ENCODE data around the gene C2orf42. TPM values are rescaled to one million over a fixed set of nuclear protein-coding genes. Genes with fewer than 3 reads are reported as not detected.

Gene C2orf42
- total RNA-seq, 1 experiment from 2014 or later = 17.1 TPM

DNA sequence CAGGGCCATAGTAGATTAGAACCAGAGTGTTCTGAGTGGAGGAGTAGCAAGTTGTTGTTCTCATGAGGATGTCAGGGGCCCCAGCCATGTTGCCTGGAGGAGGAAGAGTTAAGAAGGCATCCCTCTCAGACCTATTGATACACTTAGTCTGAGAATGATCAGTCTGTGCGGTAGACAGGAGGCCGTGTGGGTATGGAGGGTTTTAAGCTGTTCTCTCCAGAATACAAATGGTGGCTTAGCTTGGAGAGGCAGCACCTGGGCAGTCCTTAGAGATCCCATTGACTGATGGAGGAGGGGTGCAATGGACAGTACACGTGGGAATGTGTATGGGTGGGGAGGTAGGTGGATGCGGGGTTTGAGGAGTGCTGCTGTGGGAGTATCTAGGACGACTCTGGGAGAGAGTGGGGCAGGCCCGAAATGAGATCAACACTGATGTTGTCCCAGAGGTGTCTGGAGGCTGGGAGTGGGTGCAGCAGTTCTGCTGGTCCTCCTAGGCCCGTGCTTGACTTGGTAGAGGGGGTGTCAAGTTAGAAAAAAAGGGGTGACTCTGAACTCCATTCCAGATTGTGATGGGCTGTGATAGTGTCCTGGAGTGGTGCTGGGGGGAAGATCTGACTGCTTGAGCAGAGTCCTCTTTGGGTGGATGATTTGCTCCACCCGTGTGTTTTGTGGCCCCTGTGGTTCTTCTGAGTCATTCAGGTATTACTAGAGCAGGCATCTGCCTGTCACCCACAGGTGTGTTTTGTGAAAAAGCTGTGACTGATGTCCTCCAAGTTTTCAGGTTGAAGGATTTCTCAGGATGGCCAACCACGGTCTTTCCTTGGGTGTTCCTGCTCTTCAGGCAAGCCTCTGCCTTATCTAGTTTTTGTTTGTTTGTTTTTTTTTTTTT lies 44.7 kb downstream of the C2orf42 start:
- peaks cover 6% of the 10 kb centered on the region; the same call in 1 of the 2 replicates for H3K79me2 ChIP-seq (ENCODE audit: low read length)
- H3K9ac ChIP-seq (ENCODE audit: low read length) = no peak overlapping the region
- no peaks in the 10 kb centered on the region for H3K9me2 ChIP-seq (replicated peaks; ENCODE audit: low read length)
- H3K36me3 ChIP-seq (ENCODE audit: low read depth, low read length) = no peaks in the 10 kb centered on the region; the same call in 1 of the 2 replicates
- H2AFZ ChIP-seq (ENCODE audit: low read length) = no peak overlapping the region
- BruUV-seq (replicated peaks) = no TSS peak
- peaks cover 17% of the 10 kb centered on the region for H3K4me1 ChIP-seq (ENCODE audit: insufficient read depth, low read length)
- H3K27me3 ChIP-seq (ENCODE audit: low read length) = no peaks in the 10 kb centered on the region
- ChIA-PET POLR2A (ENCODE audit: unreplicated experiment) (no interaction called here), CTCF (interaction anchor here (0.7 kb wide), 1 partner anchor 576 kb away, joined by 4 read pairs; no protein-coding TSS in a partner anchor)
- H4K20me1 ChIP-seq (ENCODE audit: low read length) = no peaks in the 10 kb centered on the region
- H3K4me2 ChIP-seq (ENCODE audit: low read length) = no peak overlapping the region
- no peak for ATAC-seq
- H3K27ac ChIP-seq (ENCODE audit: low read length) = no peak overlapping the region
- TF ChIP-seq, protein P1, sequence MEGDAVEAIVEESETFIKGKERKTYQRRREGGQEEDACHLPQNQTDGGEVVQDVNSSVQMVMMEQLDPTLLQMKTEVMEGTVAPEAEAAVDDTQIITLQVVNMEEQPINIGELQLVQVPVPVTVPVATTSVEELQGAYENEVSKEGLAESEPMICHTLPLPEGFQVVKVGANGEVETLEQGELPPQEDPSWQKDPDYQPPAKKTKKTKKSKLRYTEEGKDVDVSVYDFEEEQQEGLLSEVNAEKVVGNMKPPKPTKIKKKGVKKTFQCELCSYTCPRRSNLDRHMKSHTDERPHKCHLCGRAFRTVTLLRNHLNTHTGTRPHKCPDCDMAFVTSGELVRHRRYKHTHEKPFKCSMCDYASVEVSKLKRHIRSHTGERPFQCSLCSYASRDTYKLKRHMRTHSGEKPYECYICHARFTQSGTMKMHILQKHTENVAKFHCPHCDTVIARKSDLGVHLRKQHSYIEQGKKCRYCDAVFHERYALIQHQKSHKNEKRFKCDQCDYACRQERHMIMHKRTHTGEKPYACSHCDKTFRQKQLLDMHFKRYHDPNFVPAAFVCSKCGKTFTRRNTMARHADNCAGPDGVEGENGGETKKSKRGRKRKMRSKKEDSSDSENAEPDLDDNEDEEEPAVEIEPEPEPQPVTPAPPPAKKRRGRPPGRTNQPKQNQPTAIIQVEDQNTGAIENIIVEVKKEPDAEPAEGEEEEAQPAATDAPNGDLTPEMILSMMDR (conservative IDR thresholded peaks at IDR 0.05; ENCODE audit: low read depth, low read length) = no peak
- no peak for TF ChIP-seq EZH2phosphoT487 (IDR thresholded peaks at IDR 0.05; ENCODE audit: borderline replicate concordance, low read length)
- no peak for TF ChIP-seq EZH2 (IDR thresholded peaks at IDR 0.05; ENCODE audit: low read length, unreplicated experiment)
- DNase-seq = no peak
- intact Hi-C loops (cut with micrococcal nuclease) = no loop called here
- no peaks in the 10 kb centered on the region for H3K9me3 ChIP-seq (ENCODE audit: low read length)
- H3K4me3 ChIP-seq (ENCODE audit: low read length) = no peak overlapping the region
- no peaks in the 10 kb centered on the region for H3F3A ChIP-seq (ENCODE audit: low read length, unreplicated experiment)

DNA sequence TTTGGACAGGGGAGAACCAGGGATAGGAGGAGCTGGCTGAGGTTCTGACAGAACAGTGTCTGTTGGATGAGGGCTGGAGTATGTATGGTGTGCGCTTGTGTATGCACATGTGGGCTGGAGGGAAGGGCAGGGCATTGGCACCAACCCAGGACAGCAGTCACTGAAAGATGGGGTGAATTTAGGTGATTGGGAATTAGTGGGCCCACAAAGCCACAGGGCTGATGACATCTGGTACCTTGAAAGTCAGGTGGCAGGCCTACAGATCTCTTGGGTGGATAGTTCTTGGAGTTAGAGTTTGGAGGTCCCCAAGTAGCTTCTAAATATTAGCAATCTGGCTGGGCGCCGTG lies 45.7 kb downstream of the C2orf42 start:
- H3K9me3 ChIP-seq (ENCODE audit: low read length) = no peaks in the 10 kb centered on the region
- POLR2A ChIA-PET (ENCODE audit: unreplicated experiment) = interaction anchor here (0.5 kb wide), 1 partner anchor 46 kb away, joined by 4 read pairs; the partner anchor contains the start of gene C2orf42
- H3K79me2 ChIP-seq (ENCODE audit: low read length) = peaks cover 6% of the 10 kb centered on the region; the same call in 1 of the 2 replicates
- no TSS peak for BruUV-seq (replicated peaks)
- no peak overlapping the region for H3K9ac ChIP-seq (ENCODE audit: low read length)
- H3K4me2 ChIP-seq (ENCODE audit: low read length) = no peak overlapping the region
- CTCF ChIA-PET = interaction anchor here (1.1 kb wide), 1 partner anchor 231 kb away, joined by 5 read pairs; no protein-coding TSS in a partner anchor
- no peaks in the 10 kb centered on the region for H3F3A ChIP-seq (ENCODE audit: low read length, unreplicated experiment)
- no peak overlapping the region for H3K27ac ChIP-seq (ENCODE audit: low read length)
- no peak for DNase-seq
- no peaks in the 10 kb centered on the region for H3K9me2 ChIP-seq (replicated peaks; ENCODE audit: low read length)
- no peak overlapping the region for H3K4me3 ChIP-seq (ENCODE audit: low read length)
- H2AFZ ChIP-seq (ENCODE audit: low read length) = no peak overlapping the region
- peaks cover 23% of the 10 kb centered on the region for H3K4me1 ChIP-seq (ENCODE audit: insufficient read depth, low read length)
- no peaks in the 10 kb centered on the region for H4K20me1 ChIP-seq (ENCODE audit: low read length)
- H3K27me3 ChIP-seq (ENCODE audit: low read length) = no peaks in the 10 kb centered on the region
- TF ChIP-seq EZH2 (IDR thresholded peaks at IDR 0.05; ENCODE audit: low read length, unreplicated experiment) = no peak
- TF ChIP-seq EZH2phosphoT487 (IDR thresholded peaks at IDR 0.05; ENCODE audit: borderline replicate concordance, low read length) = no peak
- TF ChIP-seq, protein P1 (conservative IDR thresholded peaks at IDR 0.05; ENCODE audit: low read depth, low read length) = no peak
- no peak for ATAC-seq
- H3K36me3 ChIP-seq (ENCODE audit: low read depth, low read length) = no peaks in the 10 kb centered on the region; the same call in 1 of the 2 replicates
- intact Hi-C loops (cut with micrococcal nuclease) = no loop called here
